Neural cell (in vitro differentiated cells): Measurements from ENCODE around the gene PHF10. TPM values are rescaled to one million over a fixed set of nuclear protein-coding genes. Genes with fewer than 3 reads are reported as not detected.

Source experiments
- H2AFZ ChIP-seq: fragments of 200-600, 300-800 bp; sonication (generic), shearing (Covaris generic); 2 replicates; pipeline ENCODE4 v1.6.0; 2014; ENCODE audit warnings: low read depth, mild to moderate bottlenecking, antibody characterized with exemption, low read length, moderate library complexity
- H3F3A ChIP-seq: fragments of 200-600 bp; shearing (Covaris generic); 2 replicates; pipeline ENCODE4 v1.6.1; 2016; ENCODE audit warnings: mild to moderate bottlenecking, moderate library complexity, mixed read lengths, antibody characterized with exemption, low read length; ENCODE audit not compliant: insufficient read depth, poor library complexity, severe bottlenecking
- H3K27ac ChIP-seq: fragments of 200-600, 300-800 bp; sonication (generic), shearing (Covaris generic); 2 replicates; pipeline ENCODE4 v1.5.1; 2014; ENCODE audit warnings: mild to moderate bottlenecking, low read length, moderate library complexity
- H3K27me3 ChIP-seq: fragments of 300-800, 200-600 bp; sonication (generic), shearing (Covaris generic); 2 replicates; pipeline ENCODE4 v1.6.0; 2014; ENCODE audit warnings: mild to moderate bottlenecking, low read depth, low read length, moderate library complexity; ENCODE audit not compliant: insufficient read depth
- H3K36me3 ChIP-seq: fragments of 300-800, 200-600 bp; sonication (generic), shearing (Covaris generic); 2 replicates; pipeline ENCODE4 v1.5.1; 2014; ENCODE audit warnings: mild to moderate bottlenecking, antibody characterized with exemption, low read length, moderate library complexity; ENCODE audit not compliant: insufficient read depth
- H3K4me2 ChIP-seq: fragments of 300-800, 200-600 bp; sonication (generic), shearing (Covaris generic); 2 replicates; pipeline ENCODE4 v1.6.0; 2014; ENCODE audit warnings: mild to moderate bottlenecking, low read length
- H3K4me3 ChIP-seq: fragments of 300-800, 200-600 bp; sonication (generic), shearing (Covaris generic); 2 replicates; pipeline ENCODE4 v1.5.1; 2014; ENCODE audit warnings: mild to moderate bottlenecking, low read length, moderate library complexity
- H3K79me2 ChIP-seq: fragments of 200-600 bp; shearing (Covaris generic); replicated peaks from 2 replicates; pipeline ENCODE4 v1.6.0; 2014; ENCODE audit warnings: mild to moderate bottlenecking, low read length, moderate library complexity; ENCODE audit not compliant: insufficient read depth
- H3K9ac ChIP-seq: fragments of 300-800, 200-600 bp; sonication (generic), shearing (Covaris generic); 2 replicates; pipeline ENCODE4 v1.6.1; 2016; ENCODE audit warnings: mild to moderate bottlenecking, low read length, mixed read lengths
- H3K9me2 ChIP-seq: fragments of 200-600 bp; shearing (Covaris generic); 2 replicates; pipeline ENCODE4 v1.6.1; 2016; ENCODE audit warnings: mild to moderate bottlenecking, low read length, mixed read lengths; ENCODE audit not compliant: insufficient read depth
- H3K9me3 ChIP-seq: fragments of 200-600, 300-800 bp; sonication (generic), shearing (Covaris generic); 2 replicates; pipeline ENCODE4 v1.6.1; 2016; ENCODE audit warnings: mild to moderate bottlenecking, mixed run types, low read length, moderate library complexity, mixed read lengths
- H4K20me1 ChIP-seq: fragments of 200-600 bp; shearing (Covaris generic); 2 replicates; pipeline ENCODE4 v1.6.1; 2016; ENCODE audit warnings: mild to moderate bottlenecking, mixed run types; ENCODE audit not compliant: insufficient read depth
- CTCF ChIP-seq: fragments of 450-650 bp; IDR thresholded peaks from 2 replicates; pipeline ENCODE4 v1.5.1; 2014; ENCODE audit warnings: antibody characterized with exemption, mild to moderate bottlenecking, moderate library complexity; ENCODE audit not compliant: poor library complexity, severe bottlenecking
- EP300 ChIP-seq: fragments of 450-650 bp; conservative IDR thresholded peaks from 2 replicates; pipeline ENCODE4 v1.6.1; 2014; ENCODE audit warnings: antibody characterized with exemption, mild to moderate bottlenecking, moderate library complexity; ENCODE audit not compliant: poor library complexity, severe bottlenecking
- EZH2 ChIP-seq: fragments of 200-600, 300-800 bp; shearing (Covaris generic), sonication (generic); IDR thresholded peaks from 2 replicates; pipeline ENCODE4 v1.6.1; 2014; ENCODE audit warnings: antibody characterized with exemption, low read length, borderline replicate concordance, mild to moderate bottlenecking; ENCODE audit not compliant: insufficient read depth, poor library complexity, severe bottlenecking
- MXI1 ChIP-seq: fragments of 450-650 bp; conservative IDR thresholded peaks from 2 replicates; pipeline ENCODE4 v1.6.1; 2014; ENCODE audit warnings: antibody characterized with exemption, mild to moderate bottlenecking; ENCODE audit not compliant: poor library complexity, severe bottlenecking
- POLR2AphosphoS5 ChIP-seq: IDR thresholded peaks from 2 replicates; pipeline ENCODE4 v1.6.1; 2012
- RAD21 ChIP-seq: fragments of 450-650 bp; conservative IDR thresholded peaks from 2 replicates; pipeline ENCODE4 v1.6.1; 2014; ENCODE audit warnings: antibody characterized with exemption, mild to moderate bottlenecking, moderate library complexity
- REST ChIP-seq: IDR thresholded peaks from 2 replicates; pipeline ENCODE4 v1.6.1; 2012; ENCODE audit warnings: borderline replicate concordance
- SMC3 ChIP-seq: fragments of 450-650 bp; conservative IDR thresholded peaks from 2 replicates; pipeline ENCODE4 v1.6.1; 2014; ENCODE audit warnings: antibody characterized with exemption, mild to moderate bottlenecking, moderate library complexity; ENCODE audit not compliant: poor library complexity
- TAF1 ChIP-seq: IDR thresholded peaks from 2 replicates; pipeline ENCODE4 v1.6.1; 2012; ENCODE audit warnings: low read depth
- polyA plus RNA-seq: library from polyadenylated mRNA; depleted of rRNA; stranded (reverse); fragments of >200 nt; gene quantifications from 2 replicates; pipeline ENCODE4 v1.2.3, GENCODE V29; 2014

Gene PHF10
- polyA plus RNA-seq, 1 donor from 2014 or later = 48.9 TPM

- TF ChIP-seq CTCF = no peak
- TF ChIP-seq EP300 = no peak
- no peak for TF ChIP-seq POLR2AphosphoS5
- no peak for TF ChIP-seq REST
- no peak for TF ChIP-seq TAF1
- TF ChIP-seq EZH2 = no peak
- TF ChIP-seq RAD21 = no peak
- TF ChIP-seq SMC3 = no peak
- TF ChIP-seq MXI1 = no peak
- no peak overlapping the region for H3K4me2 ChIP-seq
- H3K4me3 ChIP-seq = no peak overlapping the region
- H3F3A ChIP-seq = no peaks in the 10 kb centered on the region
- H3K79me2 ChIP-seq = no peaks in the 10 kb centered on the region
- no peak overlapping the region for H3K27ac ChIP-seq
- H3K9me3 ChIP-seq = no peaks in the 10 kb centered on the region
- no peak overlapping the region for H2AFZ ChIP-seq
- no peaks in the 10 kb centered on the region for H3K27me3 ChIP-seq
- H3K9ac ChIP-seq = no peak overlapping the region
- H3K36me3 ChIP-seq = peaks cover 5% of the 10 kb centered on the region
- H4K20me1 ChIP-seq = no peaks in the 10 kb centered on the region
- H3K9me2 ChIP-seq = no peaks in the 10 kb centered on the region
Measured at GRCh38 chr6:169665289-169665688, 59.0 kb downstream of the PHF10 start.

GRCh38 chr6:169664227-169664626, 60.1 kb downstream of the PHF10 start:
- Histone ChIP-seq H3K4me2 (no peak overlapping the region), H3K27ac (no peak overlapping the region), H2AFZ (no peak overlapping the region), H3K9me3 (no peaks in the 10 kb centered on the region), H3K9ac (no peak overlapping the region), H4K20me1 (no peaks in the 10 kb centered on the region), H3K36me3 (peaks cover 5% of the 10 kb centered on the region), H3K4me3 (no peak overlapping the region), H3K27me3 (no peaks in the 10 kb centered on the region), H3K9me2 (no peaks in the 10 kb centered on the region), H3F3A (no peaks in the 10 kb centered on the region), H3K79me2 (no peaks in the 10 kb centered on the region)
- no peak for TF ChIP-seq EZH2
- TF ChIP-seq SMC3 = no peak
- TF ChIP-seq MXI1 = no peak
- no peak for TF ChIP-seq TAF1

- Histone ChIP-seq H3K27ac (no peak overlapping the region), H3K4me3 (no peak overlapping the region), H3F3A (no peaks in the 10 kb centered on the region), H2AFZ (no peak overlapping the region), H3K9me3 (no peaks in the 10 kb centered on the region), H3K9me2 (no peaks in the 10 kb centered on the region), H3K36me3 (peaks cover 5% of the 10 kb centered on the region), H3K79me2 (no peaks in the 10 kb centered on the region), H3K4me2 (no peak overlapping the region), H4K20me1 (no peaks in the 10 kb centered on the region), H3K9ac (no peak overlapping the region), H3K27me3 (no peaks in the 10 kb centered on the region)
- TF ChIP-seq POLR2AphosphoS5 = no peak
- TF ChIP-seq EZH2 = no peak
- no peak for TF ChIP-seq RAD21
- no peak for TF ChIP-seq MXI1
- TF ChIP-seq SMC3 = no peak
- TF ChIP-seq REST = no peak
- no peak for TF ChIP-seq TAF1
- TF ChIP-seq EP300 = no peak
- TF ChIP-seq CTCF = no peak
Measured at GRCh38 chr6:169663468-169663867, 60.8 kb downstream of the PHF10 start.
